ENCODE results near the gene XRN1.

Gene XRN1

GRCh38 chr3:142447852-142448823 is at the start of gene XRN1:
Gene XRN1 (minus strand): TSS chr3:142448037. CDS start chr3:142447944, 93 bp downstream.
- H3K9me3 ChIP-seq, result no peaks in the 10 kb centered on the region
- peaks cover 37% of the 10 kb centered on the region in 2 experiments for H3K4me1 ChIP-seq (ENCODE audit: control insufficient read depth in 1 of 2, insufficient read depth in 1 of 2, low read depth in 1 of 2, low read length in 1 of 2)
- TF ChIP-seq CTCF (IDR thresholded peaks at IDR 0.05), result peak; percentile 40
- no peaks in the 10 kb centered on the region for H3K27me3 ChIP-seq
- peak within 1 kb of the TSS; percentile 92 to 98 for H3K4me3 ChIP-seq (ENCODE audit: low read depth in 1 of 2, low read length in 1 of 2)
- H3K36me3 ChIP-seq, result no peaks in the 10 kb centered on the region
- peak within 1 kb of the TSS; percentile 95 for H3K27ac ChIP-seq

- no peaks in the 10 kb centered on the region for H3K4me1 ChIP-seq (ENCODE audit: control insufficient read depth in 1 of 2, insufficient read depth in 1 of 2, low read depth in 1 of 2, low read length in 1 of 2)
- H3K4me3 ChIP-seq (ENCODE audit: low read depth in 1 of 2, low read length in 1 of 2), result no peak overlapping the region
- H3K27ac ChIP-seq, result no peak overlapping the region
- TF ChIP-seq CTCF (IDR thresholded peaks at IDR 0.05), result no peak
- no peaks in the 10 kb centered on the region for H3K9me3 ChIP-seq
- no peaks in the 10 kb centered on the region for H3K27me3 ChIP-seq
- peaks cover 27% of the 10 kb centered on the region for H3K36me3 ChIP-seq
These were observed 47.3 kb upstream of the XRN1 start for GRCh38 chr3:142495103-142495502.

- TF ChIP-seq CTCF (IDR thresholded peaks at IDR 0.05), result no peak
- no peaks in the 10 kb centered on the region for H3K27me3 ChIP-seq
- peaks cover 18% of the 10 kb centered on the region for H3K36me3 ChIP-seq
- no peak overlapping the region for H3K27ac ChIP-seq
- H3K4me1 ChIP-seq (ENCODE audit: control insufficient read depth in 1 of 2, insufficient read depth in 1 of 2, low read depth in 1 of 2, low read length in 1 of 2), result no peaks in the 10 kb centered on the region
- no peak overlapping the region for H3K4me3 ChIP-seq (ENCODE audit: low read depth in 1 of 2, low read length in 1 of 2)
- no peaks in the 10 kb centered on the region for H3K9me3 ChIP-seq
These were observed 44.3 kb upstream of the XRN1 start for GRCh38 chr3:142492184-142492583.

GRCh38 chr3:142489572-142490323 is 41.9 kb upstream of the XRN1 start:
- Histone ChIP-seq H3K4me3 (ENCODE audit: low read depth in 1 of 2, low read length in 1 of 2) (no peak overlapping the region), H3K27me3 (no peaks in the 10 kb centered on the region), H3K27ac (no peak overlapping the region), H3K36me3 (peaks cover 21% of the 10 kb centered on the region), H3K4me1 (ENCODE audit: control insufficient read depth in 1 of 2, insufficient read depth in 1 of 2, low read depth in 1 of 2, low read length in 1 of 2) (peaks cover 0 to 4% of the 10 kb centered on the region in 2 experiments), H3K9me3 (no peaks in the 10 kb centered on the region)
- no peak for TF ChIP-seq CTCF (IDR thresholded peaks at IDR 0.05)

- Histone ChIP-seq H3K4me3 (ENCODE audit: low read depth in 1 of 2, low read length in 1 of 2) (no peak overlapping the region), H3K36me3 (peaks cover 18% of the 10 kb centered on the region)
- no peak for TF ChIP-seq CTCF (IDR thresholded peaks at IDR 0.05)
These were observed 37.1 kb upstream of the XRN1 start for GRCh38 chr3:142484912-142485435.

More at GRCh38 chr3:142484912-142485435, 37.1 kb upstream of the XRN1 start:
- Histone ChIP-seq H3K4me1 (ENCODE audit: control insufficient read depth in 1 of 2, insufficient read depth in 1 of 2, low read depth in 1 of 2, low read length in 1 of 2) (peaks cover 0 to 4% of the 10 kb centered on the region in 2 experiments), H3K27ac (no peak overlapping the region), H3K9me3 (peaks cover 16% of the 10 kb centered on the region), H3K27me3 (no peaks in the 10 kb centered on the region)
